IMR-90 (cell line): ENCODE data around the gene DDR1. TPM values are rescaled to one million over a fixed set of nuclear protein-coding genes. Genes with fewer than 3 reads are reported as not detected.

Experiments used
- ATAC-seq: fragments of 200-7000 bp; cut with Tn5 transposase; 2 replicates; pipeline ENCODE4 v1.9.1; 2020; ENCODE audit warnings: low read depth, mild to moderate bottlenecking, moderate library complexity
- BruUV-seq: library from RNA; stranded (reverse); fragments of 400-500 nt; replicated peaks from 2 replicates; lab custom pipeline; 2021; lab: Mats Ljungman, UMichigan
- CTCF ChIA-PET: fragments of 300-600 bp; formaldehyde crosslinking; extraction: SDS; loops from one replicate; lab custom pipeline; 2021; ENCODE audit warnings: antibody characterized with exemption; lab: Yijun Ruan, JAX
- POLR2A ChIA-PET: fragments of 300-600 bp; sonication (Branson Sonifier 250); formaldehyde crosslinking; loops from one replicate; lab custom pipeline; 2022; ENCODE audit warnings: antibody characterized with exemption; ENCODE audit not compliant: unreplicated experiment; lab: Charles Lee
- DNase-seq: peaks from one replicate; pipeline ENCODE4 v3.0.0; 2013
- H2AFZ ChIP-seq: replicated peaks from 2 replicates; pipeline ENCODE3; 2013; ENCODE audit warnings: low read length, mild to moderate bottlenecking; ENCODE audit not compliant: poor library complexity
- H2AK5ac ChIP-seq: 2 replicates; pipeline ENCODE4 v1.6.1; 2013; ENCODE audit warnings: low read depth, low read length, inconsistent platforms
- H2AK9ac ChIP-seq: replicated peaks from 2 replicates; pipeline ENCODE3; 2013; ENCODE audit warnings: mild to moderate bottlenecking, low read depth, low read length, moderate library complexity; ENCODE audit not compliant: poor library complexity
- H2BK120ac ChIP-seq: 2 replicates; pipeline ENCODE4 v1.6.1; 2013; ENCODE audit warnings: low read depth, low read length, inconsistent platforms
- H2BK15ac ChIP-seq: 3 replicates; pipeline ENCODE4 v1.6.1; 2013; ENCODE audit warnings: low read depth, low read length, inconsistent platforms
- H2BK20ac ChIP-seq: 2 replicates; pipeline ENCODE4 v1.6.1; 2013; ENCODE audit warnings: low read depth, mild to moderate bottlenecking, inconsistent platforms, low read length, moderate library complexity
- H2BK5ac ChIP-seq: 2 replicates; pipeline ENCODE4 v1.6.1; 2013; ENCODE audit warnings: mild to moderate bottlenecking, low read depth, low read length, inconsistent platforms; ENCODE audit not compliant: poor library complexity, severe bottlenecking
- H3K14ac ChIP-seq: replicated peaks from 2 replicates; pipeline ENCODE4 v1.6.1; 2013; ENCODE audit warnings: low read depth, low read length, inconsistent platforms
- H3K18ac ChIP-seq: 2 replicates; pipeline ENCODE4 v1.6.1; 2013; ENCODE audit warnings: low read depth, low read length, control low read depth
- H3K23ac ChIP-seq: 2 replicates; pipeline ENCODE4 v1.6.1; 2013; ENCODE audit warnings: low read depth, low read length, inconsistent platforms
- H3K27ac ChIP-seq: 2 replicates; pipeline ENCODE4 v1.5.1; 2013; ENCODE audit warnings: mild to moderate bottlenecking, control low read depth, low read length; ENCODE audit not compliant: insufficient read depth
- H3K27me3 ChIP-seq: 2 replicates; pipeline ENCODE4 v1.6.1; 2013; ENCODE audit warnings: low read length; ENCODE audit not compliant: control insufficient read depth, insufficient read depth
- H3K36me3 ChIP-seq: 2 replicates; pipeline ENCODE4 v1.6.1; 2013; ENCODE audit warnings: low read length, mixed read lengths; ENCODE audit not compliant: control insufficient read depth, insufficient read depth
- H3K4ac ChIP-seq: 2 replicates; pipeline ENCODE4 v1.6.1; 2013; ENCODE audit warnings: low read depth, low read length, inconsistent platforms
- H3K4me1 ChIP-seq: 2 replicates; pipeline ENCODE4 v1.6.1; 2013; ENCODE audit warnings: low read length, mixed read lengths; ENCODE audit not compliant: control insufficient read depth, insufficient read depth
- H3K4me2 ChIP-seq: 2 replicates; pipeline ENCODE4 v1.6.1; 2013; ENCODE audit warnings: low read depth, mild to moderate bottlenecking, control low read depth, low read length, moderate library complexity
- H3K4me3 ChIP-seq: 2 replicates; pipeline ENCODE4 v1.5.1; 2013; ENCODE audit warnings: low read depth, mild to moderate bottlenecking, control low read depth, low read length, moderate library complexity; ENCODE audit not compliant: insufficient read depth
- H3K56ac ChIP-seq: 2 replicates; pipeline ENCODE4 v1.6.1; 2013; ENCODE audit warnings: low read length, inconsistent platforms; ENCODE audit not compliant: insufficient read depth; ENCODE audit errors: extremely low read depth
- H3K79me1 ChIP-seq, 2 experiments: 2 replicates each; pipeline ENCODE4 v1.6.1; 2013; ENCODE audit warnings: low read length in 2 of 2, inconsistent platforms in 1 of 2, low read depth in 1 of 2
- H3K9ac ChIP-seq: 2 replicates; pipeline ENCODE4 v1.6.1; 2013; ENCODE audit warnings: low read depth, low read length, control low read depth
- H3K9me1 ChIP-seq: 2 replicates; pipeline ENCODE4 v1.6.1; 2013; ENCODE audit warnings: low read length, inconsistent platforms; ENCODE audit not compliant: insufficient read depth
- H3K9me3 ChIP-seq: 2 replicates; pipeline ENCODE4 v1.6.1; 2013; ENCODE audit warnings: low read length; ENCODE audit not compliant: control insufficient read depth, insufficient read depth
- H4K20me1 ChIP-seq: 2 replicates; pipeline ENCODE4 v1.6.1; 2013; ENCODE audit warnings: low read length, inconsistent platforms; ENCODE audit not compliant: insufficient read depth
- H4K5ac ChIP-seq: 2 replicates; pipeline ENCODE4 v1.6.1; 2013; ENCODE audit warnings: mild to moderate bottlenecking, low read depth, low read length, control low read depth
- H4K8ac ChIP-seq, 2 experiments: 2 replicates each; pipeline ENCODE4 v1.6.1; 2013; ENCODE audit warnings: low read depth in 2 of 2, low read length in 2 of 2, control low read depth in 1 of 2, inconsistent platforms in 1 of 2
- H4K91ac ChIP-seq: 2 replicates; pipeline ENCODE4 v1.6.1; 2013; ENCODE audit warnings: low read depth, low read length, inconsistent platforms; ENCODE audit not compliant: insufficient read depth
- BHLHE40 ChIP-seq: fragments of 150-350 bp; IDR thresholded peaks from 2 replicates; pipeline ENCODE4 v1.6.1; 2016; ENCODE audit warnings: mild to moderate bottlenecking, low read depth, low read length
- FOS ChIP-seq: fragments of 150-350 bp; IDR thresholded peaks from 2 replicates; pipeline ENCODE4 v1.6.1; 2016; ENCODE audit warnings: low read depth, low read length
- RCOR1 ChIP-seq: IDR thresholded peaks from 2 replicates; pipeline ENCODE4 v1.6.1; 2012; ENCODE audit warnings: mild to moderate bottlenecking, low read length, improper control_type of control experiment; ENCODE audit not compliant: insufficient replicate concordance
- SMC3 ChIP-seq: fragments of 150-350 bp; IDR thresholded peaks from 2 replicates; pipeline ENCODE4 v1.6.1; 2016; ENCODE audit warnings: low read depth, mild to moderate bottlenecking, antibody characterized with exemption, low read length, moderate library complexity
- WGBS, 2 experiments: methylation state at CpG; one replicate each; pipeline versions ENCODE4 v1.1.5 to v1.1.7; 2013; ENCODE audit warnings: missing lambda C conversion rate in 2 of 2; ENCODE audit not compliant: insufficient read length in 1 of 2; ENCODE audit errors: extremely low coverage in 2 of 2; 5-methylcytosine and 5-hydroxymethylcytosine counted together
- dilution Hi-C: fragments of 300-500 bp; cut with HindIII; formaldehyde crosslinking; loops from one replicate; pipeline ENCODE4 v1.14.3; 2018; ENCODE audit warnings: low sequenced_read_pairs; ENCODE audit not compliant: unreplicated experiment
- in situ Hi-C: fragments of 300-500 bp; cut with MboI; formaldehyde crosslinking; loops from 3 replicates; pipeline ENCODE4 v1.14.3; 2019; ENCODE audit warnings: low sequenced_read_pairs, inconsistent platforms, mixed read lengths
- intact Hi-C: fragments of 100-400 bp; cut with micrococcal nuclease; formaldehyde crosslinking; loops from 2 replicates; pipeline ENCODE4 v1.10.0; 2022
- polyA plus RNA-seq, 3 experiments: library from polyadenylated mRNA; depleted of rRNA; stranded (reverse); fragments of >200 nt; gene quantifications; 2 replicates each; pipeline ENCODE4 v1.2.3, GENCODE V29; 2012; ENCODE audit warnings: low replicate concordance in 1 of 3
- total RNA-seq: library from RNA; depleted of rRNA; stranded (reverse); fragments of >200 nt; gene quantifications from 2 replicates; pipeline ENCODE4 v1.2.3, GENCODE V29; 2012

The DDR1 gene
- total and polyA plus RNA-seq, 2 of the 4 experiments (the other 2 are of a cell fraction) = 5.6 to 19.6 TPM

GRCh38 chr6:30843611-30843998, 40.7 kb upstream of the DDR1 start:
- no peak overlapping the region for H3K4me3 ChIP-seq
- H3K4me1 ChIP-seq = peaks cover 14% of the 10 kb centered on the region
- H2BK120ac ChIP-seq = peak overlapping the region; percentile 59
- peak overlapping the region; percentile 79 for H4K91ac ChIP-seq
- no peaks in the 10 kb centered on the region for H4K20me1 ChIP-seq
- ATAC-seq = no peak
- H3K27me3 ChIP-seq = no peaks in the 10 kb centered on the region
- no peak overlapping the region for H3K4me2 ChIP-seq
- H2AK9ac ChIP-seq = no peak overlapping the region
- intact Hi-C loops = no loop called here
- H2BK20ac ChIP-seq = peak overlapping the region; percentile 72
- peaks cover 4% of the 10 kb centered on the region; the same call in 1 of the 2 replicates for H3K9me1 ChIP-seq
- H3K36me3 ChIP-seq = no peaks in the 10 kb centered on the region
- peak overlapping the region; percentile 22 to 23; a peak in 3 of 4 replicates for H4K8ac ChIP-seq
- no peak overlapping the region for H3K56ac ChIP-seq
- H4K5ac ChIP-seq = peak overlapping the region; percentile 72
- H3K9me3 ChIP-seq = no peaks in the 10 kb centered on the region
- no peak for TF ChIP-seq SMC3
- no peak for TF ChIP-seq RCOR1
- TF ChIP-seq BHLHE40 = no peak
- no peak for TF ChIP-seq FOS
- no TSS peak for BruUV-seq
- 0 out of 2 replicates have a peak overlapping the region, but pooled peaks have one; percentile 24 for H3K9ac ChIP-seq
- H3K14ac ChIP-seq = peak overlapping the region; percentile 42
- H3K79me1 ChIP-seq = no peaks in the 10 kb centered on the region
- CTCF ChIA-PET = interaction anchor here (0.5 to 1.4 kb wide), 4 partner anchors 14 to 236 kb away, joined by 3 to 6 read pairs (median 4); no protein-coding TSS in a partner anchor
- H2AFZ ChIP-seq = peak overlapping the region; percentile 16
- WGBS, 2 experiments = no CpG with 5 or more reads among the region's 3 CpGs
- peak overlapping the region; percentile 4 for H2BK5ac ChIP-seq
- peak overlapping the region; percentile 7; the same call in 1 of the 2 replicates for H3K27ac ChIP-seq
- H3K4ac ChIP-seq = peak overlapping the region; percentile 68
- in situ Hi-C loops = no loop called here
- DNase-seq = no peak
- no peak overlapping the region for H3K23ac ChIP-seq
- POLR2A ChIA-PET = no interaction called here
- peak overlapping the region; percentile 35 for H2AK5ac ChIP-seq
- H3K18ac ChIP-seq = peak overlapping the region; percentile 65
- H2BK15ac ChIP-seq = peak overlapping the region; percentile 16; the same call in 2 of the 3 replicates
- dilution Hi-C loops = no loop called here
